CD4-positive, CD25-positive, alpha-beta regulatory T cell (primary cell): Measurements from ENCODE around the gene CMTM4. TPM values are rescaled to one million over a fixed set of nuclear protein-coding genes. Genes with fewer than 3 reads are reported as not detected.
A peak's percentile ranks its signal among the peaks of the same experiment; 100 is the strongest.
"Not testable (repeated sequence)": the region's sequence is repeated elsewhere in the genome, so short reads cannot be mapped to it uniquely, and the experiment has no call there.

Source experiments
- ATAC-seq, 2 donors: fragments of 150-1000 bp; cut with Tn5 transposase; one replicate each; pipeline ENCODE4 v1.10.0; 2021; ENCODE audit warnings: low read depth in 2 of 2, moderate number of reproducible peaks in 2 of 2, moderate library complexity in 1 of 2
- DNase-seq, 3 donors: peaks; one replicate each; pipeline versions ENCODE4 v3.0.0 to v3.0.0-alpha.2; 2012 to 2022; ENCODE audit warnings: mixed read lengths in 1 of 3
- H3K27ac ChIP-seq: one replicate; pipeline ENCODE4 v1.7.0; 2013; ENCODE audit warnings: mild to moderate bottlenecking, low read length; ENCODE audit not compliant: insufficient read depth, poor library complexity, severe bottlenecking
- H3K27me3 ChIP-seq: one replicate; pipeline ENCODE4 v1.7.0; 2013; ENCODE audit warnings: low read length; ENCODE audit not compliant: control insufficient read depth, insufficient read depth
- H3K36me3 ChIP-seq: one replicate; pipeline ENCODE4 v1.7.0; 2013; ENCODE audit warnings: mild to moderate bottlenecking, low read length, moderate library complexity; ENCODE audit not compliant: control insufficient read depth, insufficient read depth
- H3K4me1 ChIP-seq: 2 replicates; pipeline ENCODE4 v1.7.0; 2013; ENCODE audit warnings: mild to moderate bottlenecking, low read length; ENCODE audit not compliant: insufficient read depth, control insufficient read depth, poor library complexity, severe bottlenecking
- H3K4me3 ChIP-seq: one replicate; pipeline ENCODE4 v1.7.0; 2013; ENCODE audit warnings: low read depth, mild to moderate bottlenecking, low read length, moderate library complexity
- H3K9me3 ChIP-seq, 2 experiments: 1 replicate in 1 of 2; 2 replicates in 1 of 2; pipeline ENCODE4 v1.7.0; 2013; ENCODE audit warnings: low read length in 2 of 2, mild to moderate bottlenecking in 1 of 2, moderate library complexity in 1 of 2; ENCODE audit not compliant: control insufficient read depth in 2 of 2
- H3K27ac Mint-ChIP-seq, 3 donors: one replicate each; pipeline ENCODE4 v1.8.0; 2020 to 2022; ENCODE audit warnings: mild to moderate bottlenecking in 3 of 3, mixed read lengths in 3 of 3, moderate library complexity in 2 of 3
- H3K27me3 Mint-ChIP-seq: one replicate; pipeline ENCODE4 v1.8.0; 2022; ENCODE audit warnings: mild to moderate bottlenecking, mixed read lengths
- H3K36me3 Mint-ChIP-seq: one replicate; pipeline ENCODE4 v1.8.0; 2020; ENCODE audit warnings: mixed read lengths
- H3K4me1 Mint-ChIP-seq, 4 donors: one replicate each; pipeline ENCODE4 v1.8.0; 2020 to 2022; ENCODE audit warnings: mixed read lengths in 4 of 4, mild to moderate bottlenecking in 1 of 4
- H3K4me3 Mint-ChIP-seq, 4 donors: one replicate each; pipeline ENCODE4 v1.8.0; 2020 to 2022; ENCODE audit warnings: mild to moderate bottlenecking in 4 of 4, mixed read lengths in 4 of 4, moderate library complexity in 3 of 4
- H3K9me3 Mint-ChIP-seq, 7 donors: one replicate each; pipeline ENCODE4 v1.8.0; 2020 to 2022; ENCODE audit warnings: mixed read lengths in 7 of 7, mild to moderate bottlenecking in 3 of 7, moderate library complexity in 2 of 7
- polyA plus RNA-seq, 4 donors: library from polyadenylated mRNA; unstranded; fragments of 300-500 nt; fragmentation: Illumina TruSeq; gene quantifications; one replicate each; pipeline ENCODE4 v1.2.3, GENCODE V29; 2021
- total RNA-seq: library from RNA; stranded (reverse); gene quantifications from one replicate; pipeline ENCODE4 v1.2.3, GENCODE V29; 2022

The CMTM4 gene
- total and polyA plus RNA-seq, 5 donors from 2014 or later, result 0.10 to 0.64 (median 0.18) TPM

GRCh38 chr16:66693149-66693548 is 3.4 kb downstream of the CMTM4 start:
- peaks cover 14% of the 10 kb centered on the region for H3K4me1 ChIP-seq
- H3K36me3 ChIP-seq, result no peaks in the 10 kb centered on the region
- Mint-ChIP-seq H3K27me3 (peaks cover 40% of the 10 kb centered on the region), H3K4me3 (no peak overlapping the region), H3K9me3 (no peaks in the 10 kb centered on the region), H3K4me1 (peaks cover 0 to 15% (median 6%) of the 10 kb centered on the region in 4 donors), H3K27ac (no peak overlapping the region), H3K36me3 (no peaks in the 10 kb centered on the region)
- no peak overlapping the region for H3K27ac ChIP-seq
- DNase-seq, result no peak
- no peak for ATAC-seq
- H3K27me3 ChIP-seq, result peaks cover 12% of the 10 kb centered on the region
- H3K4me3 ChIP-seq, result no peak overlapping the region
- no peaks in the 10 kb centered on the region for H3K9me3 ChIP-seq

GRCh38 chr16:66692341-66692740 is 4.2 kb downstream of the CMTM4 start:
- Histone ChIP-seq H3K27me3 (peaks cover 10% of the 10 kb centered on the region), H3K27ac (no peak overlapping the region), H3K9me3 (no peaks in the 10 kb centered on the region), H3K4me3 (no peak overlapping the region), H3K36me3 (no peaks in the 10 kb centered on the region), H3K4me1 (peaks cover 14% of the 10 kb centered on the region)
- H3K27ac Mint-ChIP-seq, result no peak overlapping the region
- DNase-seq (no peak), ATAC-seq (no peak)
- H3K9me3 Mint-ChIP-seq, result no peaks in the 10 kb centered on the region
- H3K4me3 Mint-ChIP-seq, result no peak overlapping the region
- H3K36me3 Mint-ChIP-seq, result no peaks in the 10 kb centered on the region
- peaks cover 0 to 14% (median 6%) of the 10 kb centered on the region in 4 donors for H3K4me1 Mint-ChIP-seq
- peaks cover 35% of the 10 kb centered on the region for H3K27me3 Mint-ChIP-seq

GRCh38 chr16:66691234-66691633 is 5.3 kb downstream of the CMTM4 start:
- peak overlapping the region in 1 of 4 donors; percentile 82 for H3K4me3 Mint-ChIP-seq
- H3K9me3 Mint-ChIP-seq, result no peaks in the 10 kb centered on the region
- peaks cover 35% of the 10 kb centered on the region for H3K27me3 Mint-ChIP-seq
- peaks cover 8% of the 10 kb centered on the region for H3K4me1 ChIP-seq
- no peak for ATAC-seq
- no peaks in the 10 kb centered on the region for H3K36me3 ChIP-seq
- H3K4me3 ChIP-seq, result no peak overlapping the region
- peaks cover 10% of the 10 kb centered on the region for H3K27me3 ChIP-seq
- H3K4me1 Mint-ChIP-seq, result peaks cover 0 to 9% (median 5%) of the 10 kb centered on the region in 4 donors
- no peak overlapping the region for H3K27ac ChIP-seq
- H3K9me3 ChIP-seq, result no peaks in the 10 kb centered on the region
- H3K27ac Mint-ChIP-seq, result no peak overlapping the region
- no peak for DNase-seq
- no peaks in the 10 kb centered on the region for H3K36me3 Mint-ChIP-seq

- DNase-seq (no peak), ATAC-seq (no peak)
- H3K27ac Mint-ChIP-seq, result no peak overlapping the region
- no peak overlapping the region for H3K4me3 Mint-ChIP-seq
- H3K36me3 Mint-ChIP-seq, result no peaks in the 10 kb centered on the region
- Histone ChIP-seq H3K36me3 (no peaks in the 10 kb centered on the region), H3K4me3 (no peak overlapping the region), H3K9me3 (no peaks in the 10 kb centered on the region), H3K27ac (no peak overlapping the region), H3K4me1 (no peaks in the 10 kb centered on the region), H3K27me3 (peaks cover 7% of the 10 kb centered on the region)
- no peaks in the 10 kb centered on the region for H3K9me3 Mint-ChIP-seq
- H3K4me1 Mint-ChIP-seq, result peaks cover 0 to 5% (median 4%) of the 10 kb centered on the region in 4 donors
- peaks cover 34% of the 10 kb centered on the region for H3K27me3 Mint-ChIP-seq
Observed at GRCh38 chr16:66690106-66690847, 6.3 kb downstream of the CMTM4 start.

GRCh38 chr16:66689282-66689681 is 7.3 kb downstream of the CMTM4 start:
- Mint-ChIP-seq H3K36me3 (no peaks in the 10 kb centered on the region), H3K4me3 (no peak overlapping the region), H3K9me3 (no peaks in the 10 kb centered on the region), H3K27me3 (peaks cover 25% of the 10 kb centered on the region), H3K27ac (no peak overlapping the region), H3K4me1 (no peaks in the 10 kb centered on the region)
- DNase-seq (no peak), ATAC-seq (no peak)
- no peaks in the 10 kb centered on the region for H3K36me3 ChIP-seq
- H3K4me3 ChIP-seq, result no peak overlapping the region
- no peaks in the 10 kb centered on the region for H3K4me1 ChIP-seq
- H3K27ac ChIP-seq, result no peak overlapping the region
- H3K27me3 ChIP-seq, result peaks cover 7% of the 10 kb centered on the region
- H3K9me3 ChIP-seq, result no peaks in the 10 kb centered on the region

- Histone ChIP-seq H3K27ac (no peak overlapping the region), H3K4me1 (no peaks in the 10 kb centered on the region), H3K36me3 (no peaks in the 10 kb centered on the region), H3K27me3 (peaks cover 7% of the 10 kb centered on the region), H3K9me3 (no peaks in the 10 kb centered on the region), H3K4me3 (no peak overlapping the region)
- no peak overlapping the region for H3K4me3 Mint-ChIP-seq
- H3K9me3 Mint-ChIP-seq, result no peaks in the 10 kb centered on the region
- DNase-seq (no peak), ATAC-seq (no peak)
- H3K27ac Mint-ChIP-seq, result no peak overlapping the region
- H3K4me1 Mint-ChIP-seq, result no peaks in the 10 kb centered on the region
- no peaks in the 10 kb centered on the region for H3K36me3 Mint-ChIP-seq
- peaks cover 20% of the 10 kb centered on the region for H3K27me3 Mint-ChIP-seq
Observed at GRCh38 chr16:66687906-66688625, 8.5 kb downstream of the CMTM4 start.

- not testable (repeated sequence) for H3K27ac ChIP-seq, H3K4me3 Mint-ChIP-seq, H3K9me3 ChIP-seq, H3K4me1 ChIP-seq, ATAC-seq, H3K27me3 ChIP-seq, H3K36me3 Mint-ChIP-seq, H3K36me3 ChIP-seq, H3K4me3 ChIP-seq, H3K9me3 Mint-ChIP-seq, H3K27ac Mint-ChIP-seq, H3K4me1 Mint-ChIP-seq, DNase-seq
- peaks cover 14% of the 10 kb centered on the region for H3K27me3 Mint-ChIP-seq
Observed at GRCh38 chr16:66685501-66686115, 10.9 kb downstream of the CMTM4 start.
